ENCODE results near the gene TM2D3.

The TM2D3 gene, protein sequence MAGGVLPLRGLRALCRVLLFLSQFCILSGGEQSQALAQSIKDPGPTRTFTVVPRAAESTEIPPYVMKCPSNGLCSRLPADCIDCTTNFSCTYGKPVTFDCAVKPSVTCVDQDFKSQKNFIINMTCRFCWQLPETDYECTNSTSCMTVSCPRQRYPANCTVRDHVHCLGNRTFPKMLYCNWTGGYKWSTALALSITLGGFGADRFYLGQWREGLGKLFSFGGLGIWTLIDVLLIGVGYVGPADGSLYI

DNA sequence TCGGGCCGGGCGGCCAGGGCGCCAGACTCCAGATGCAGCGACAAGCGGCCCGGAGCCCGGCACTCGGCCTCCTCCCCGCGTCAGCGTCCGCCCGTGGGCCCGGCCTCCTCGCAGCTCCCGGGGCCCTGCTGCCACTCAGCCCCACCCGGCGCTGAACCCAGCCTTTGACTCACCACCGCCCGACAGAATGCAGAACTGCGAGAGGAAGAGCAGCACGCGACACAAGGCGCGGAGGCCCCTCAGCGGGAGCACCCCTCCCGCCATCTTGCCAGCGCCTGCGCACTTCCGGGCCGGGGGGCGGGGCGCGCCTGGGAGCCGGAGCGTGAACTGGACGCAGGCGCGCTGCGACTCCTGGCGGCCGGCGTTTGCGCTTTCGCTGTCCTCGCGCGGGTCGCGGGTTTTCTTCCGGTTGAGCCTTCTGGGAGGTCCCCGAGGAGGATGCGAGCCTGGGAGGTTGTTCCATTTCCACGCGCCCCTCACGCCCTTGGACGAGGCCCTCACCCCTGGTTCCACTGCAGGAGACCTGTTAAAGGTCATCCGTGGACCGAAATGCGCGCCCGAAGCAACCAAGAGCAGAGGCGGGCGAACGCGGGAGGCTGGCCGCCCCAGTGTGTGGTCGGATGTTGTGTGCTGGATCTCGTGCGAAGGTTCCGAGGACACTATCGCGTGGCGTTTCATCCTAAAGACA is at the start of gene TM2D3:
TSS of gene TM2D3 (minus strand) at position 284 of the 688 bp plus-strand sequence. CDS start at position 264, 20 bp downstream.
- peak; percentile 96 for DNase-seq (ENCODE audit: low spot score)
- TF ChIP-seq, protein P1, sequence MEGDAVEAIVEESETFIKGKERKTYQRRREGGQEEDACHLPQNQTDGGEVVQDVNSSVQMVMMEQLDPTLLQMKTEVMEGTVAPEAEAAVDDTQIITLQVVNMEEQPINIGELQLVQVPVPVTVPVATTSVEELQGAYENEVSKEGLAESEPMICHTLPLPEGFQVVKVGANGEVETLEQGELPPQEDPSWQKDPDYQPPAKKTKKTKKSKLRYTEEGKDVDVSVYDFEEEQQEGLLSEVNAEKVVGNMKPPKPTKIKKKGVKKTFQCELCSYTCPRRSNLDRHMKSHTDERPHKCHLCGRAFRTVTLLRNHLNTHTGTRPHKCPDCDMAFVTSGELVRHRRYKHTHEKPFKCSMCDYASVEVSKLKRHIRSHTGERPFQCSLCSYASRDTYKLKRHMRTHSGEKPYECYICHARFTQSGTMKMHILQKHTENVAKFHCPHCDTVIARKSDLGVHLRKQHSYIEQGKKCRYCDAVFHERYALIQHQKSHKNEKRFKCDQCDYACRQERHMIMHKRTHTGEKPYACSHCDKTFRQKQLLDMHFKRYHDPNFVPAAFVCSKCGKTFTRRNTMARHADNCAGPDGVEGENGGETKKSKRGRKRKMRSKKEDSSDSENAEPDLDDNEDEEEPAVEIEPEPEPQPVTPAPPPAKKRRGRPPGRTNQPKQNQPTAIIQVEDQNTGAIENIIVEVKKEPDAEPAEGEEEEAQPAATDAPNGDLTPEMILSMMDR (IDR thresholded peaks at IDR 0.05; ENCODE audit: extremely low read depth, insufficient read depth, missing control alignments), result peak; percentile 61
- in situ Hi-C loops (cut with MboI; ENCODE audit: low pct_unique_long_range_greater_than_20kb, low sequenced_read_pairs, unreplicated experiment), result no loop called here

DNA sequence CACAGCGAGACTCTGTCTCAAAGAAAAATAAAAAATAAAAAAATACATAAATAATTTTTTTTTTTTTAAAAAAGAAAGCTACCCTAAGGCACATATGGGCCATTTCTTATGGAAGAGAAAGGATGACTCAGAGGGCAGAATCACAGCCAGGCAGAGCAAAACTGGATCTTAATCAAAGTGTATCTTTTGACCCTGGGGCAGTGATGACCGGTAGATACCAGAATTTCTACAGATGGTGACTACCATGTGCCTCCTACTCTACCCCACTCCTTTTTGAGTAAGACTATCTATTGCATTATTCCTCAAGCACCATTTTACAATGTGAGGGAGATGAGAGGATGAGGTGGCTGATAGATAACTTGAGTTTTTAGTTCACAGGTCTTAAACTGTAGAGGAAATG is 46.1 kb upstream of the TM2D3 start:
- in situ Hi-C loops (cut with MboI; ENCODE audit: low pct_unique_long_range_greater_than_20kb, low sequenced_read_pairs, unreplicated experiment), result no loop called here
- no peak for DNase-seq (ENCODE audit: low spot score)

DNA sequence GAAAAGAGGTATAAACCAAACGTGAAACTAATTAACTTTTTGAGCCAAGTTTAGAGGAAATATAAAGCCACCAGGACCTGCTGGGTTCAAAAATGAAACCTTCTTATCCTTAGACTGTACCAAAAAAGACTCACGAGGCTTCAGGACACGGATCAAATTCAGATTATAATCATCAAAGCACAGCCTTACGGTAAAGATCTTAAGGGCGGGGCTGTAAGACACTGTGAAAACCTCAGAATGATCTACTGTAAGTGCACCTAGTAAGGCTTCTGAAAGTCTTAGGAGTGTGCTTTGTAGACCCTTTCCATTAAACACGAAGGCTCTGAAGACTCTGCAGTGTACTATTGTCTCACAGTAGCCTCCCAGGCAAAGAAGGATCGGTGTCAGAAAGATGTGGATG is 45.3 kb upstream of the TM2D3 start:
- TF ChIP-seq, protein P1 (IDR thresholded peaks at IDR 0.05; ENCODE audit: extremely low read depth, insufficient read depth, missing control alignments), result no peak
- in situ Hi-C loops (cut with MboI; ENCODE audit: low pct_unique_long_range_greater_than_20kb, low sequenced_read_pairs, unreplicated experiment), result no loop called here
- no peak for DNase-seq (ENCODE audit: low spot score)

More for the DNA sequence above, 46.1 kb upstream of the TM2D3 start:
- TF ChIP-seq, protein P1 (IDR thresholded peaks at IDR 0.05; ENCODE audit: extremely low read depth, insufficient read depth, missing control alignments), result no peak

DNA sequence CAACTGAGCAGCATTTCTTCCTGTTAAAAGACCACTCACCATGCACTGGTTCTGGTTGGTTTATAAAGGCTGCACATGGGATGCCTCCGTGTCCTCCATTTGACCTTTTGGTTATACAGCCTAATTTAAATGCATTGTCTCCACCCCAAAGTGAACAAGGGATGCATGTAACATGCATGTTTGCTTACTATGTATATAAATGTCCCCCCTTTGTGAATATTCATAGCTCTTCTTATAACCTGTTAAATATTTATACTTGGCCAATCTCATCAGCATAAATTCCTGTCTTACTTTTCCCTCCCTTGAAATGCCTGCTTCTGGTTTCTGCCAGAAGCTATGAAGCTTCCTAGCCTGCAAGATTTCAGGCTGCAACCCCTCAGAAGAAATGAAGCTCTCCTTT is 44.6 kb upstream of the TM2D3 start:
- DNase-seq (ENCODE audit: low spot score), result no peak
- TF ChIP-seq, protein P1 (IDR thresholded peaks at IDR 0.05; ENCODE audit: extremely low read depth, insufficient read depth, missing control alignments), result no peak
- in situ Hi-C loops (cut with MboI; ENCODE audit: low pct_unique_long_range_greater_than_20kb, low sequenced_read_pairs, unreplicated experiment), result no loop called here

DNA sequence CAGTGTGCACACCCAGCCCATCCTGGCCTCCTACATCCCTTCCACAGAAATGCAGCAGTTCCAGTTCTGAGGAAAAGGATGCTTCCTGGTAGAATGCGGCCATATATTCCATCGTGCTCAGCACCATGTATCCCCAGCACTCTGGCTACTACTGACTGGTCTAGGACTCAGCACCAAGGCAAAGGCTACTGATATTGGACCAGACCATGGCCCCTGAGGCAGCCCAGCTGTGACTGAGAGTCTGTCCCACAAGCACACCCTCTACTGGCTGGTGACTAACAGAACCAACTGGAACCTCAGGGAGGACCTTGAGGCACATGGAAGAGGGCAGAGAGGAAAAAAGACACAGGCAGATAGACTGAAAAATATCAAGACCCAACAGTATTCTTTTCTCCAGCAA is 42.1 kb upstream of the TM2D3 start:
- in situ Hi-C loops (cut with MboI; ENCODE audit: low pct_unique_long_range_greater_than_20kb, low sequenced_read_pairs, unreplicated experiment), result no loop called here
- no peak for DNase-seq (ENCODE audit: low spot score)
- TF ChIP-seq, protein P1 (IDR thresholded peaks at IDR 0.05; ENCODE audit: extremely low read depth, insufficient read depth, missing control alignments), result no peak

DNA sequence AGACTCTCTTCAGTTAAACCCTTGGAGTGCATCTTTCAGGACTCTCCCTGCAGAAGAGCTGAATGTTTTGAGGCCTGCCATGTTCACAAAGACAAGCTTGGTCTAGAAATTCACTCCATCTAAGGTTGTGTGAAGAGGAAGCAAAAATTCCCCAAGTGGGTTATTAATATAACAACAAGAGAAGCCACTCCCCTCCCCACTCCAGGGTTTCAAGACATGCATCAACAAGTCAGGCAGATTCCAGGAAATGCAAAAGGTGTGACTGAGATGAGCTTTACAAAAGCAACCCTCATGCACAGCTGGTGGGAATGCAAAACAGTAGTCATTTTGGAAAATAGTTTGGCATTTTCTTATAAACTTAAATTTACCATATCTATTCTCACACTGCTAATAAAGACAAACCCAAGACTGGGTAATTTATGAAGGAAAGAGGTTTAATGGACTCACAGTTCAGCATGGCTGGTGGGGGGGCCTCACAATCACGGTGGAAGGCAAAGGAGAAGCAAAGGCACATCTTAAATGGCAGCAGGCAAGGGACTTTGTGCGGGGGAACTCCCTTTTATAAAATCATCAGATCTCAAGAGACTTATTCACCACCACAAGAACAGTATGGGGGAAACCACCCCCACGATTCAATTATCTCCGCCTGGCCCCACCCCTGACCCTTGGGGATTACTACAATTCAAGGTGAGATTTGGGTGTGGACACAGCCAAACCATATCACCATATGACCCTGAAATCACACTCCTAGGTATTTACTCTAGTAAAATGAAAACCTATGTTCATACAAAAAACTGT is 40.8 kb upstream of the TM2D3 start:
- in situ Hi-C loops (cut with MboI; ENCODE audit: low pct_unique_long_range_greater_than_20kb, low sequenced_read_pairs, unreplicated experiment), result no loop called here
- no peak for DNase-seq (ENCODE audit: low spot score)
- TF ChIP-seq, protein P1 (IDR thresholded peaks at IDR 0.05; ENCODE audit: extremely low read depth, insufficient read depth, missing control alignments), result no peak

All from GM13977 (cell line).